GM23338 (cell line): ENCODE measurements around the gene CRACR2A. TPM values are rescaled to one million over a fixed set of nuclear protein-coding genes. Genes with fewer than 3 reads are reported as not detected.

Experiments
- ATAC-seq: fragments of 200-7000 bp; cut with Tn5 transposase; 3 replicates; pipeline ENCODE4 v1.9.1; 2020
- DNase-seq: peaks from one replicate; pipeline ENCODE4 v3.0.0-alpha.2; 2015; ENCODE audit warnings: low spot score
- H2AFZ ChIP-seq: fragments of 200-600 bp; sonication (generic); 2 replicates; pipeline ENCODE4 v1.8.0; 2016; ENCODE audit warnings: antibody characterized with exemption, mild to moderate bottlenecking, moderate library complexity
- H3F3A ChIP-seq: fragments of 200-600 bp; sonication (generic); replicated peaks from 2 replicates; pipeline ENCODE4 v1.8.0; 2017; ENCODE audit warnings: antibody characterized with exemption, mixed run types, low read depth
- H3K27ac ChIP-seq: fragments of 200-600 bp; sonication (generic); 2 replicates; pipeline ENCODE4 v1.6.1; 2016; ENCODE audit warnings: low read depth
- H3K27me3 ChIP-seq: fragments of 200-600 bp; sonication (generic); 2 replicates; pipeline ENCODE4 v1.8.0; 2016; ENCODE audit warnings: mild to moderate bottlenecking, mixed run types, moderate library complexity; ENCODE audit not compliant: insufficient read depth
- H3K36me3 ChIP-seq: fragments of 200-600 bp; sonication (generic); 2 replicates; pipeline ENCODE4 v1.8.0; 2016; ENCODE audit warnings: mild to moderate bottlenecking; ENCODE audit not compliant: insufficient read depth
- H3K4me1 ChIP-seq: fragments of 200-600 bp; sonication (generic); 2 replicates; pipeline ENCODE4 v1.8.0; 2016; ENCODE audit warnings: mild to moderate bottlenecking, moderate library complexity; ENCODE audit not compliant: insufficient read depth
- H3K4me2 ChIP-seq: fragments of 200-600 bp; sonication (generic); 2 replicates; pipeline ENCODE4 v1.7.1; 2017; ENCODE audit warnings: mixed run types
- H3K4me3 ChIP-seq: fragments of 200-600 bp; sonication (generic); 2 replicates; pipeline ENCODE4 v1.6.1; 2016; ENCODE audit warnings: mixed run types
- H3K79me2 ChIP-seq: fragments of 200-600 bp; sonication (generic); replicated peaks from 2 replicates; pipeline ENCODE4 v1.8.0; 2017; ENCODE audit warnings: mild to moderate bottlenecking; ENCODE audit not compliant: insufficient read depth
- H3K9me2 ChIP-seq: fragments of 200-600 bp; sonication (generic); 2 replicates; pipeline ENCODE4 v1.8.0; 2017; ENCODE audit not compliant: insufficient read depth
- H4K20me1 ChIP-seq: fragments of 200-600 bp; sonication (generic); replicated peaks from 2 replicates; pipeline ENCODE4 v1.8.0; 2017; ENCODE audit warnings: mild to moderate bottlenecking; ENCODE audit not compliant: insufficient read depth
- H3K27ac Mint-ChIP-seq: 2 replicates; pipeline ENCODE4 v1.8.0; 2020; ENCODE audit warnings: inconsistent platforms, mild to moderate bottlenecking, moderate library complexity, mixed read lengths
- H3K27me3 Mint-ChIP-seq: 3 replicates; pipeline ENCODE4 v1.8.0; 2022; ENCODE audit warnings: low read depth, mild to moderate bottlenecking, moderate library complexity, mixed read lengths, inconsistent platforms; ENCODE audit not compliant: insufficient read depth, poor library complexity
- H3K36me3 Mint-ChIP-seq: 3 replicates; pipeline ENCODE4 v1.8.0; 2021; ENCODE audit warnings: low read depth, mild to moderate bottlenecking, inconsistent platforms, moderate library complexity, mixed read lengths
- H3K4me1 Mint-ChIP-seq: 3 replicates; pipeline ENCODE4 v1.8.0; 2020; ENCODE audit warnings: mild to moderate bottlenecking, inconsistent platforms, mixed read lengths
- H3K4me3 Mint-ChIP-seq: 3 replicates; pipeline ENCODE4 v1.8.0; 2021; ENCODE audit warnings: moderate library complexity, mild to moderate bottlenecking, inconsistent platforms, mixed read lengths
- H3K9me3 Mint-ChIP-seq: 3 replicates; pipeline ENCODE4 v1.8.0; 2020; ENCODE audit warnings: moderate library complexity, mild to moderate bottlenecking, inconsistent platforms, mixed read lengths
- CREB1 ChIP-seq: fragments of 250-450 bp; sonication (Bioruptor Pico); IDR thresholded peaks from 2 replicates; pipeline ENCODE4 v1.5.0; 2020; ENCODE audit warnings: low read depth, mild to moderate bottlenecking, moderate library complexity
- EZH2 ChIP-seq: fragments of 200-600 bp; sonication (generic); IDR thresholded peaks from one replicate; pipeline ENCODE4 v1.8.0; 2017; ENCODE audit warnings: antibody characterized with exemption, mild to moderate bottlenecking, low read depth; ENCODE audit not compliant: unreplicated experiment
- EZH2phosphoT487 ChIP-seq: fragments of 200-600 bp; sonication (generic); IDR thresholded peaks from one replicate; pipeline ENCODE4 v1.8.1; 2018; ENCODE audit warnings: antibody characterized with exemption; ENCODE audit not compliant: unreplicated experiment
- JUNB ChIP-seq: IDR thresholded peaks from one replicate; pipeline ENCODE4 v1.6.1; 2016; ENCODE audit warnings: antibody characterized with exemption; ENCODE audit not compliant: unreplicated experiment
- NANOG ChIP-seq: IDR thresholded peaks from 2 replicates; pipeline ENCODE4 v1.6.1; 2016; ENCODE audit warnings: antibody characterized with exemption, borderline replicate concordance
- POLR2AphosphoS5 ChIP-seq: IDR thresholded peaks from 2 replicates; pipeline ENCODE4 v1.6.1; 2016; ENCODE audit warnings: antibody characterized with exemption, low read depth
- STAT1 ChIP-seq: IDR thresholded peaks from one replicate; pipeline ENCODE4 v1.6.1; 2016; ENCODE audit warnings: antibody characterized with exemption; ENCODE audit not compliant: unreplicated experiment
- ZNF114 ChIP-seq: fragments of 250-450 bp; sonication (Bioruptor Pico); IDR thresholded peaks from 2 replicates; pipeline ENCODE4 v1.5.0; 2020; ENCODE audit warnings: mild to moderate bottlenecking, moderate library complexity
- polyA plus RNA-seq: library from polyadenylated mRNA; unstranded; fragments of >200 nt; fragmentation: Nextera tagmentation; extraction: Ambion mirVana; gene quantifications from 2 replicates; pipeline ENCODE4 v1.2.1, GENCODE V29; 2016
- total RNA-seq: library from RNA; depleted of rRNA; stranded (reverse); fragments of >200 nt; shearing (Covaris generic); gene quantifications from 2 replicates; pipeline ENCODE4 v1.2.3, GENCODE V29; 2014
- TF ChIP-seq, protein P1 (sequence below): fragments of 250-450 bp; sonication (Bioruptor Pico); IDR thresholded peaks from 2 replicates; pipeline ENCODE4 v1.5.0; 2020; ENCODE audit warnings: mild to moderate bottlenecking, moderate library complexity

CRACR2A gene
- total and polyA plus RNA-seq, 2 experiments from 2014 or later, result 1.5 to 3.0 TPM

DNA sequence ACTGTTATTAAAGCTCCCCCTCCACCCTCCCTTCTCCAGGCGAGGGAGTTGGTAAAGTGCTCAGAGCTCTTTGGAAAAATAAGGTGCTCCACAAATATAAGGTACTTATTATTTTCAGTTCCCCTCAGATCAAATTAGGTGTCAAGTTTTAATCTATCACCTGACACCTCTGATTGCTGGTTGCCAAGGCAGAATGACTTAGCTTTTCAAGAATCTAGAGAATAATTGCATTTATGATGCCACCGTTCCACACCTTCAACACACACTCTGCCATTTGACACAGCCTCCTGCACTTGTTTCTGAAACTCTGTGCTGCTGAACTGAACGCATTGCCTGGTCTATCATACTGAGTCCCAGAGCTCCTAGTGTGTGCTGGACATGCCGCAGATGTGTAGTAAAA is 128.6 kb downstream of the CRACR2A start (continued):
- TF ChIP-seq, protein P1, sequence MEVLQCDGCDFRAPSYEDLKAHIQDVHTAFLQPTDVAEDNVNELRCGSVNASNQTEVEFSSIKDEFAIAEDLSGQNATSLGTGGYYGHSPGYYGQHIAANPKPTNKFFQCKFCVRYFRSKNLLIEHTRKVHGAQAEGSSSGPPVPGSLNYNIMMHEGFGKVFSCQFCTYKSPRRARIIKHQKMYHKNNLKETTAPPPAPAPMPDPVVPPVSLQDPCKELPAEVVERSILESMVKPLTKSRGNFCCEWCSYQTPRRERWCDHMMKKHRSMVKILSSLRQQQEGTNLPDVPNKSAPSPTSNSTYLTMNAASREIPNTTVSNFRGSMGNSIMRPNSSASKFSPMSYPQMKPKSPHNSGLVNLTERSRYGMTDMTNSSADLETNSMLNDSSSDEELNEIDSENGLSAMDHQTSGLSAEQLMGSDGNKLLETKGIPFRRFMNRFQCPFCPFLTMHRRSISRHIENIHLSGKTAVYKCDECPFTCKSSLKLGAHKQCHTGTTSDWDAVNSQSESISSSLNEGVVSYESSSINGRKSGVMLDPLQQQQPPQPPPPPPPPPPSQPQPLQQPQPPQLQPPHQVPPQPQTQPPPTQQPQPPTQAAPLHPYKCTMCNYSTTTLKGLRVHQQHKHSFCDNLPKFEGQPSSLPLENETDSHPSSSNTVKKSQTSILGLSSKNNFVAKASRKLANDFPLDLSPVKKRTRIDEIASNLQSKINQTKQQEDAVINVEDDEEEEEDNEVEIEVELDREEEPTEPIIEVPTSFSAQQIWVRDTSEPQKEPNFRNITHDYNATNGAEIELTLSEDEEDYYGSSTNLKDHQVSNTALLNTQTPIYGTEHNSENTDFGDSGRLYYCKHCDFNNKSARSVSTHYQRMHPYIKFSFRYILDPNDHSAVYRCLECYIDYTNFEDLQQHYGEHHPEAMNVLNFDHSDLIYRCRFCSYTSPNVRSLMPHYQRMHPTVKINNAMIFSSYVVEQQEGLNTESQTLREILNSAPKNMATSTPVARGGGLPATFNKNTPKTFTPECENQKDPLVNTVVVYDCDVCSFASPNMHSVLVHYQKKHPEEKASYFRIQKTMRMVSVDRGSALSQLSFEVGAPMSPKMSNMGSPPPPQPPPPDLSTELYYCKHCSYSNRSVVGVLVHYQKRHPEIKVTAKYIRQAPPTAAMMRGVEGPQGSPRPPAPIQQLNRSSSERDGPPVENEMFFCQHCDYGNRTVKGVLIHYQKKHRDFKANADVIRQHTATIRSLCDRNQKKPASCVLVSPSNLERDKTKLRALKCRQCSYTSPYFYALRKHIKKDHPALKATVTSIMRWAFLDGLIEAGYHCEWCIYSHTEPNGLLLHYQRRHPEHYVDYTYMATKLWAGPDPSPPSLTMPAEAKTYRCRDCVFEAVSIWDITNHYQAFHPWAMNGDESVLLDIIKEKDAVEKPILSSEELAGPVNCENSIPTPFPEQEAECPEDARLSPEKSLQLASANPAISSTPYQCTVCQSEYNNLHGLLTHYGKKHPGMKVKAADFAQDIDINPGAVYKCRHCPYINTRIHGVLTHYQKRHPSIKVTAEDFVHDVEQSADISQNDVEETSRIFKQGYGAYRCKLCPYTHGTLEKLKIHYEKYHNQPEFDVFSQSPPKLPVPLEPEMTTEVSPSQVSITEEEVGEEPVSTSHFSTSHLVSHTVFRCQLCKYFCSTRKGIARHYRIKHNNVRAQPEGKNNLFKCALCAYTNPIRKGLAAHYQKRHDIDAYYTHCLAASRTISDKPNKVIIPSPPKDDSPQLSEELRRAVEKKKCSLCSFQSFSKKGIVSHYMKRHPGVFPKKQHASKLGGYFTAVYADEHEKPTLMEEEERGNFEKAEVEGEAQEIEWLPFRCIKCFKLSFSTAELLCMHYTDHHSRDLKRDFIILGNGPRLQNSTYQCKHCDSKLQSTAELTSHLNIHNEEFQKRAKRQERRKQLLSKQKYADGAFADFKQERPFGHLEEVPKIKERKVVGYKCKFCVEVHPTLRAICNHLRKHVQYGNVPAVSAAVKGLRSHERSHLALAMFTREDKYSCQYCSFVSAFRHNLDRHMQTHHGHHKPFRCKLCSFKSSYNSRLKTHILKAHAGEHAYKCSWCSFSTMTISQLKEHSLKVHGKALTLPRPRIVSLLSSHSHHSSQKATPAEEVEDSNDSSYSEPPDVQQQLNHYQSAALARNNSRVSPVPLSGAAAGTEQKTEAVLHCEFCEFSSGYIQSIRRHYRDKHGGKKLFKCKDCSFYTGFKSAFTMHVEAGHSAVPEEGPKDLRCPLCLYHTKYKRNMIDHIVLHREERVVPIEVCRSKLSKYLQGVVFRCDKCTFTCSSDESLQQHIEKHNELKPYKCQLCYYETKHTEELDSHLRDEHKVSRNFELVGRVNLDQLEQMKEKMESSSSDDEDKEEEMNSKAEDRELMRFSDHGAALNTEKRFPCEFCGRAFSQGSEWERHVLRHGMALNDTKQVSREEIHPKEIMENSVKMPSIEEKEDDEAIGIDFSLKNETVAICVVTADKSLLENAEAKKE (CRISPR knock-in tag), result no peak
- TF ChIP-seq EZH2phosphoT487, result no peak

DNA sequence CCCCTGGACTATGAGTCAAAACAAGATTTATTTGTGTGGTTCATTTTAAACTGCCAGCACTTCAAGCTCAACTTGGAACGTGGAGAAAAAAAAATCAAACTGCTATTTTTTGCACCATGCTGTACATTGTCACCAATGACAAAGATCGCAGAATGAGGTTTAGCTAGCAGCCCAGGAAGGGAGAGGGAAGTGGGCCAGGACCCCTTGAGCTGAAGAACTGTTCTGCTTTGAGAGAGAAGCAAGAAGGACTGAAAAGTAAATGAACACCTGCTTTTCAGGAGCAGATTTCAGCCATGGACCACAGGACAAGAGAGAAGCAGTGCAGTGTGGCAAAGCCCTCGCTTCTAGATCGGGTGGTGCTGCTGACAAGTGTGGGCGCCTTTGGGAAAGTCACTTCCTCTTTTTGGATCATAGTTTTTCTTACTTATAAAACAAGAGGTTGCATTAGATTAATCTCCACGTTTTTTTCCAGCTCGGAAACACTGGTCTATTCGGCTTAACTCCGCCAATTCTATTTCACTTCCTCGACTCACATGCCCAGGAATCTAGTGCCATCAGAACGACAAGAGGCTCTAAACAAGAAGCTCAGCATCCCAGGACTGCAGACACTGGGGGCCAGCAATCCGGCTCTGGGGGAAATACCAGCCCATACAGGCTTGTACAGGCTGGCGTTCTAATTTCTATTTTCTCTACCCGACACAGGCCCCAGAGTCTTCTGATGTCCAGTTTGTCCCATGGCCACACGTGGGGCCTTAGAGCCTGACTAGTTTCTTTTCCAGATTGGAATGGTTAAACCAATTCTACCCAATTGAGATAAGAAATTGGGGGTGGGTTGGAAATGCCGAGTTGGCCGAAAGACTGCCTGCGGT is 129.9 kb downstream of the CRACR2A start:
- no peak for ATAC-seq
- Histone ChIP-seq H3K4me3 (no peak overlapping the region), H3K27me3 (no peaks in the 10 kb centered on the region), H3K36me3 (no peaks in the 10 kb centered on the region), H3K4me1 (no peaks in the 10 kb centered on the region), H3K4me2 (no peak overlapping the region), H3F3A (no peaks in the 10 kb centered on the region), H3K9me2 (no peaks in the 10 kb centered on the region), H4K20me1 (no peaks in the 10 kb centered on the region), H3K79me2 (no peaks in the 10 kb centered on the region), H3K27ac (no peak overlapping the region), H2AFZ (no peak overlapping the region)
- H3K9me3 Mint-ChIP-seq, result no peaks in the 10 kb centered on the region
- H3K4me3 Mint-ChIP-seq, result no peak overlapping the region
- H3K4me1 Mint-ChIP-seq, result peaks cover 11% of the 10 kb centered on the region
- no peak overlapping the region for H3K27ac Mint-ChIP-seq
- DNase-seq, result no peak
- H3K36me3 Mint-ChIP-seq, result no peaks in the 10 kb centered on the region
- H3K27me3 Mint-ChIP-seq, result peaks cover 3% of the 10 kb centered on the region
- TF ChIP-seq EZH2phosphoT487 (no peak), CREB1 (CRISPR knock-in tag) (no peak), STAT1 (no peak), JUNB (no peak), NANOG (no peak), ZNF114 (no peak), EZH2 (no peak), POLR2AphosphoS5 (no peak)
- TF ChIP-seq, protein P1 (CRISPR knock-in tag), result no peak
